Left lobe of liver (tissue), 2 donors: ENCODE results near the gene SEPTIN12. TPM values are rescaled to one million over a fixed set of nuclear protein-coding genes. Genes with fewer than 3 reads are reported as not detected.
A peak's percentile ranks its signal among the peaks of the same experiment; 100 is the strongest.

Experiments used
- ATAC-seq: fragments of 200-7000 bp; cut with Tn5 transposase; one replicate; pipeline ENCODE4 v1.9.1; 2020; ENCODE audit warnings: mild to moderate bottlenecking, moderate library complexity
- DNase-seq: peaks from one replicate; pipeline ENCODE4 v3.0.0-alpha.2; 2020; ENCODE audit warnings: low spot score
- total RNA-seq: library from RNA; stranded (reverse); gene quantifications from one replicate; pipeline ENCODE4 v1.2.1, GENCODE V29; 2021
- donor health status: DM: no; HTN: no; CAD: no; lungs with moderate emphysema.
- donor health status: DM: no; HTN: yes; CAD: no.

Gene SEPTIN12, protein sequence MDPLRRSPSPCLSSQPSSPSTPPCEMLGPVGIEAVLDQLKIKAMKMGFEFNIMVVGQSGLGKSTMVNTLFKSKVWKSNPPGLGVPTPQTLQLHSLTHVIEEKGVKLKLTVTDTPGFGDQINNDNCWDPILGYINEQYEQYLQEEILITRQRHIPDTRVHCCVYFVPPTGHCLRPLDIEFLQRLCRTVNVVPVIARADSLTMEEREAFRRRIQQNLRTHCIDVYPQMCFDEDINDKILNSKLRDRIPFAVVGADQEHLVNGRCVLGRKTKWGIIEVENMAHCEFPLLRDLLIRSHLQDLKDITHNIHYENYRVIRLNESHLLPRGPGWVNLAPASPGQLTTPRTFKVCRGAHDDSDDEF
- not detected for total RNA-seq

DNA sequence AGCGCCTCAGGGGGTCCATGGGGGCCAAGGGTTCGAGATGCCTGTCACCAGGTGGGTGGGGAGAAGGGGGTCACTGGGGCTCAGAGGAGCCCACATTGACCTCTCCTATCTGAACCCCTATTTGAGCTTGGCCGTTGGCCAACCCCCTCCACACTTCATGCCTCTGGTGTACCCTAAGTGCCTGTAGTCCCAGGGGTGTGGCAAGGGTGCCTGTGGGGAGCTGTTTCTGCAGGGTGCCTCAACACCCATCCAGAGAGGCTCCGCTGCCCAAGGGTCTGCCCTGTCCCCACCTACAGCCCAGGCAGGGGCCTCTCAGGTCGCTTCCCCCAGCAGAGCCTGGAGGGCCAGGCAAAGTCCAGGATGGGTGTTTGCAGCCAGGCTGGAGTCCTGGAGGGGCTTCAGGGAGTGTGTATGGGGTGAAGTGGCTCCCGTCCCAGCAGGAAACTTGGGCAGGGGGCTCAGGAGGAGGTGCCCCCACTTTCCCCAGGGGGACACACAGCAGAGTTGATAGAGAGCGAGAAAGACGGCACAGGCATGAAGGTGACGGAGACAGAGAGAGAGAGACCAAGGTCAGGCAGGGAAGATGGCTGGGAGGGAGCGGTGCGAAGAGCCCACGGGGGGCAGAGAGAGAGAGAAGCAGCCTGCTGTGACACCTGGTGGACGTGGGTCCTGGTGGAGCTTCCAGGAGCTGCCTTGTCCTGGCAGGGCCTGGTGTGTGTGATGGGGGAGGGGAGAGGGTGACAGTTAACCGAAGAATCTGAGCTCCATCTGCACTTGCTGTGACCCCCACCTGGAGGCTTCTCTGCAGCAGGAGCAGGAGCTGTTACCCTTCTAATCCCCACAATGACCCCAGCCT, at the start of gene SEPTIN12:
Gene SEPTIN12 (minus strand): TSS at position 719 of the 856 bp plus-strand sequence. CDS start 700 bp downstream, at position 19.
- no peak for DNase-seq
- ATAC-seq = peak; percentile 18

DNA sequence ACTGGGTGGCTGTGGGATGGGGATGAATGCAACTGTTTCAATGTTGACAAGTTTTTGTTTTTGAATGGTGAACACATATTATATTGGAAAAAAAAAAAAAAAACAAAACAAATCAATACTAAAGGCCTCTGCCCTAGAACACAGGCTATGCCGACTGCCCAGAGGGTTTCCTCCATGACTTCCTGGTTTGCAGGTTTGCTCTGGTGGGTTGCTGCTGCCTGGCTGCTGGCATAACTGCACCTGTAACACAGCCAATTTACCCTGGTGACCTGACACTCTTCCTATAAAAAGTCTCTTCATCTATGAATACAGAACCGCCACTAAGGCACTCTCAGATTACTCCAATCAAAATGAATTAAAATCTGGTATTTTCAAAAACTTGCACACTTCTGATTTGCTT, 48.6 kb upstream of the SEPTIN12 start:
- DNase-seq (no peak), ATAC-seq (no peak)

DNA sequence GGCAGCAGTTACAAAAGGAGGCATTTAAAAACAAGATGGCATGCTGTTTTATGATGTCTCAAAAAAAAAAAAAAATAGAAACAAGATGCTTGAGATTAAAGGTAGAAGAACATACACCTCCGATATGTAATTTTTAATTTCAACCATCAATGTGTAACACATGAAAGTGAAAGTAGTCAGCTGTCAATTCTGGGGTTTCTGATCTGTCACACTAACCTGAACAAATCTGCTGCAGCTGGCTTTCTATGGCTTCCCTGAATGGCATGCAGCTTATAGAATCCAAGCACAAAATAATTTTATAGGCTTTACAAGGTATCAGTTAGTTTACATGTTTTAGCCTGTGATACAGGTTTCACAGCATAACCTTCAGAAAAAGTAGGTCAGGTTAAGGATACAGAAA, 45.4 kb upstream of the SEPTIN12 start:
- ATAC-seq = no peak
- no peak for DNase-seq

DNA sequence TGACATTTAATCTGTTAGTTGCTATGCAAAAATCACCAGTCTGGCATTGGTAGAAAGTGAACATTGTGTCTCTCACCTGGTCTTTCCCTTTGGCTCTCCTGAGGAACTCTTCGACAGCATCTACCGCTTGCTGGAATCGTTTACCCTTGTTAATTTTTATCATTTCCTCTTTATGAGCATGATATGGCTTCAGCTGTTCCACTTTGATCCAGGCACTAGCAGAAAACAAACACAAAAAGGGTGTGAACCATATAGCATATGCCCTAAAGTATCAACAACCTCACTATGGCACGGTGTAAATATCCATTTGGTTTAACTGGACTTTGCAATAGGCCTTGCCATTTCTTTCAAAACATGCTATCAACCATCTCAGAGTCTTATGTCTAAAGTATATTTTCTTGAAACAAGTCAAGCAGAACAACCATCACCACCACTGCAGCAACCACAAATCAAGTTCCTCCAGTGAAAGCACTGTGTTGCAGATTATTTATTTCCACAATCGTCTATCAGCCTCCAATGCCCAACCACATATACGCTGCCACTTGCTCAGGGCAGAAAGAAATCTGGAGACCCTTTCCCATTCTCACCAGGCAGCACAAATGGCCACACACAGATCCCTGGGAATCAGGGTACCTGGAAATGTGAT, 44.7 kb upstream of the SEPTIN12 start:
- no peak for ATAC-seq
- no peak for DNase-seq

DNA sequence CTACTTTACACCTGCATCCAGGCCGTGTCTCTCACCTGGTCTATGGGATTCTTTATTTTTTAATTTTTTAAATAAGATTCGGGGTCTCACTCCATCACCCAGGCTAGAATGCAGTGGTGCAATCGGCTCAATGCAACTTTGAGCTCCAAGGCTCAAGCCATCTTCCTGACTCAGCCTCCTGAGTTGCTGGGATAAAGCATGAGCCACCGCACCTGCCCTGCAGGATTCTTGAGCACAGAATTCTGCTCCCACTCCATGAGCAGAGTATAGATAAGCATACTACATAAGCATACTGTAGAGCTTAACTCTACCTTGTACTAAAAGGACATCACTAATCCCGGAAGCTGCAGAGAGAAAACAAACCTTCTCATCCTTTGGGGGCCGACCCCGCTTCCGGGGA, 43.5 kb upstream of the SEPTIN12 start:
- ATAC-seq (no peak), DNase-seq (no peak)

DNA sequence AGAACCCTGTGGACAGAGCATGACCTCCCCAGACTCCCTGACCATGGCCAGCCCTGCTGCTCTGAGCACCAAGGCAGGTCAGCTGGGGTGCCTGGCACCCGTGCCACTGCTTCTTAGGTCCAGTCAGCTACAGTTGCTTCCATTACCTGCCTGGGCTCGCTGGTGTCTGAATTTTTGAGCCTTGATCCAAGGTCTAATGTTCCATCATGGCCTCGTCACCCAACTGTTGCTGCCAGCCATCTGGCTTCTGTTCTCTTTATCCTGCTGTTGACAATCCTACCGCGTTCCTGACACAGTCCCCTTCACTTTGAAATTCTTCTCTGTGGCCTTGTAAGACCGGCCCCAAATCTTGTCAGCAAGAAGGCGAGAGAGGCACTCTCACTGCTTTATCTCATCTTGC, 42.3 kb upstream of the SEPTIN12 start:
- ATAC-seq (no peak), DNase-seq (no peak)

DNA sequence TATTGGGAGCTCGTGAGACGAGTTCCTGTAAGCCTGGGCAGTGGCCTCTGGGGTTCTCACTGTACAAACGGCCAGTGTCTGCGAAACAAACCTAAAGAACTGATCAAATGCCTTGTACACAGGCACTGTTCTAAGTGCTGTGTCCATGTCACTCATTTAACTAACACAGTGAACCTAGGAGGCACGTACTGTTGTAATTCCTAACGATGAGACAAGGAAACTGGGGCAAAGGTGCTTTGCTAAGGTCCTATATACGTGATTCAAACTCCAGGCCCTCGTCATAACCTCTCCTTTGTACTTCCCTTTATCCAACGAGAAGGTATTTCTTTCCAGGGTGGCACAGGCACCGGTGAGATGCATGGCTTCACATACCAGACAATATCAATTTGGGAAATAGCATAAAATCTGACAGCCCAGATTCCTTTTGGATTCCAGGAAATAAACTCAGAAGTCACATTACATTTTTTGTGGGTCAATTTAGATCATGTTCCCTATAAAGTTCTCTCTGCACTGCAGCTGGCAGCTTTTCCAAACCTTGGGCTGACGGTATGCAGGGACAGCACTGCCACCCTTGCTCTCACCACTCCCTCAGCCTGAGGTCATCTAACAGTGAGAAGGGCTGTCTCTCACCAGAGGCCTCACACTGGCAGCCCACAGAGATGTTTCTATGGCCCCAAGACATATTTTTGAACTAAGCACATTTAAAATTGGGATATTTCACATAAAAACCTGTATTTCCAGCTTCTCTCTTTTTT, 40.6 kb upstream of the SEPTIN12 start:
- DNase-seq = no peak
- no peak for ATAC-seq

DNA sequence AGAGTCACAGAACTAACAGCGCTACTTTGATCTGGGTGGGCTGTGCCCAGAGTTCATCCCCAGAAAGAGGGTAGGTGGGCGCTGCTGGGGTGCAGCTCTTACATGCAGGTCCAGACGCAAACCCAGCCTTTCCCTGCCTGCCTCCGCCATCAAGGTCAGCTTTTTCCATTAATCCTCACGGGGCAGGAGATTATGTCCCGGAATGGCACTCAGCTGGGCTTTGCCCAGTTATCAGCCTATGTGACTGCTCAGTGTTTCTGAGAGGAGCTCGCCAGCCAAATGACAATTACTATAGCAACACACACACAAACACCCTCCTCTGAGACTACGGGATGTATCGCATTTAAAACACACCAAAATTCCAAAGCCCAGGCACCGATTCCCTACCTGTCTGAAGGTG, 38.8 kb upstream of the SEPTIN12 start:
- DNase-seq (no peak), ATAC-seq (no peak)

DNA sequence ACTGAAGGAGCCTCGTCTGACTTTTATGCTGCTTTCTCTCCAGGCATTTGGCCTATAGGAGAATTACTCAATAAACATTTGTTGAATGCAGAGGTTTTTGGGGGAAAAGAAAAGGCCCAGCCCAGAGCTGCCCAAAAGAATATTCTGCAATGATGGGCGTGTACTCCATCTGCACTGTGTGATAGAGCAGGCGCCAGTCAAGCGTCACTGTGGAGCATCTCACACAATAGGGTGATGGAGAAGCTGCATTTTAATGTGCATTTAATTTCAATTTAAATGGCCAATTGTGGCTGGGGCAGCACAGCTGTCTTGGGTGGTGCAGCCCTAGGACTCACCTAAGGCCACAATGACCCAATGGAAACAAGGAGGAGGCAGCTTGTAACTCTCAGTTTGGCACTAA, 38.4 kb upstream of the SEPTIN12 start:
- no peak for DNase-seq
- ATAC-seq = no peak

DNA sequence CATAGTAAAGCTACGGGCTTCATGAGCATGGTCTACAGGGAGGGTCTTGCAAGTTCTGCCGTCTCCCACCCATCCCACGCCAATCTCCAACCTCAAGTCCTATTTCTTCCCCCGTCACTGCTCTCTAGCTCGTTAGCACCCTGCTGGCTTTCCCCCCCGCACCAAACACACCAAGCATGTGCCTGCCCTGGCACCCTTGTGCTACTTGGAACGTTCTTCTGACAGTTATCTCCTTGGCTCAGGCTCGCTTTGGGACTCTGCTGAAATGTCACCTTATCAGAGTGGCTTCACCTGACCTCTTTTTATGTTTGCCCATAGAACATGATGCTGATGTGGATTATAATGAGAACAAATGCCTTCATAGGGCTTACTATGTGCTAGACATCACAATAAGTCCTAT, 37.1 kb upstream of the SEPTIN12 start:
- no peak for ATAC-seq

DNA sequence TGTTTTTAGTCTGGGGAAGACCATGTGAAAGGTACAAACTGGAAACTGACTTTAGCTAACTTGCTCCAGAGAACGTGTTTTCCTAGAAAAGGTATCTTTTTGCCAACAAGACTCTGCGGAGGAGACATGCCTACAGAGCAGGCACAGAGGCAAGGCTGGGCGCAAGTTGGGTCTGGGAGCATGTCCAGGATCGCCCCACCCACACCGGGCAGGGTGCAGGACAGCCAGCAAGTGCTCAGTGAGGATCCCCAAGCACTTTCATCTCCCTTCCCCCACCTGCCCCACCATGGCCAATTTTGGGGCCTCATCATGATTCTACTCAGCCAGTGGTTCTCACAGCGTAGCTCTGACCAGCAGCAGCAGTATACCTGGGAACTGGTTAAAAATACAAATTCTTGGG, 32.5 kb upstream of the SEPTIN12 start:
- ATAC-seq (peak; percentile 36), DNase-seq (no peak)

More for the DNA sequence above, 37.1 kb upstream of the SEPTIN12 start:
- no peak for DNase-seq

DNA sequence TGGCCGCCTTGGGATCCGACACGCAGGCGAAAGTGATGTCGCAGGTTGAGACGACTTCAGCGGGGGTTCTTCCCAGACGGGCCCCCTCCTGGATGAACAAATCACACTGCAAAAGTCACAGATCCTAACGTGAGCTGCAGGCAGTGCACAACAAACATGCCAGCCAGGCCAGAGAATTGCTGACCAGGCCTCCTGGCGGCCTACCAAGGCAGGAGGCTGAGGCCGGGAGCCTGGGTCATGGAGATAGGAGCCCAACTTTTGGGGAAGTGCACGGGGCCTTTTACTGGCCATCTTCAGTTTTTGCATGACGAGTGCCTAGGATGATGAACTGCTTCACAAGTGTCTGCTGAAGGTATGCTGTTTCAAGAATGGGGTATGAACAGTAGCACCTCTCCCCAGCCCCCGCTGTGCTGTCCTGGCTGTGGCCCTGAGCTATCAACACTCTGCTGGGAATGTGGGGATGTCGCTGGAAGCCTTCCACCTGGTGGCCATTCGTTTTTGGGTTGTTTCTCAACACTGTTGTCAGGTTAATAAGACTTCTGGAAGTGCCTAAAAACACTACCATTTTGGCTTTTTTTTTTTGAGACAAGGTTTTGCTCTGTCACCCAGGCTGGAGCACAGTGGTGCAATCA, 26.5 kb upstream of the SEPTIN12 start:
- ATAC-seq (peak; percentile 88), DNase-seq (peak; percentile 65)

DNA sequence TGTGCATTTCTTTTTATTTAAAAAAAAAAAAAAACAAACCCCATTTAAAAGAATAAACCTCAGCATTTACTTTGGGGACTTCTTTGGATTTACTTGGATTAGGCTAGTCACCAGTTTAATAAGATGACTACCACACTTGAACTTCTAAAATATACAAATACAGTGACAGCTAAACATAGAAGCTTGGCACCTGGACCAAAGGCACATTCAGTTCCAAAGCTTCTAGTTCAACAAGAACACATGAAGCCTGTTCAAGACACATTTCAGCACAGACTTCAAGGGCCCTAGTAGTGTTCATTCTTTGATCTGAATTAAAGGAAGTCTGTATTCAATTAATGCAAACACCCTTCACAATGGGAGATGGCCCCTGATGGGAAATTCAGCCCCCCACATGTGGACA, 25.9 kb upstream of the SEPTIN12 start:
- ATAC-seq (no peak), DNase-seq (no peak)

DNA sequence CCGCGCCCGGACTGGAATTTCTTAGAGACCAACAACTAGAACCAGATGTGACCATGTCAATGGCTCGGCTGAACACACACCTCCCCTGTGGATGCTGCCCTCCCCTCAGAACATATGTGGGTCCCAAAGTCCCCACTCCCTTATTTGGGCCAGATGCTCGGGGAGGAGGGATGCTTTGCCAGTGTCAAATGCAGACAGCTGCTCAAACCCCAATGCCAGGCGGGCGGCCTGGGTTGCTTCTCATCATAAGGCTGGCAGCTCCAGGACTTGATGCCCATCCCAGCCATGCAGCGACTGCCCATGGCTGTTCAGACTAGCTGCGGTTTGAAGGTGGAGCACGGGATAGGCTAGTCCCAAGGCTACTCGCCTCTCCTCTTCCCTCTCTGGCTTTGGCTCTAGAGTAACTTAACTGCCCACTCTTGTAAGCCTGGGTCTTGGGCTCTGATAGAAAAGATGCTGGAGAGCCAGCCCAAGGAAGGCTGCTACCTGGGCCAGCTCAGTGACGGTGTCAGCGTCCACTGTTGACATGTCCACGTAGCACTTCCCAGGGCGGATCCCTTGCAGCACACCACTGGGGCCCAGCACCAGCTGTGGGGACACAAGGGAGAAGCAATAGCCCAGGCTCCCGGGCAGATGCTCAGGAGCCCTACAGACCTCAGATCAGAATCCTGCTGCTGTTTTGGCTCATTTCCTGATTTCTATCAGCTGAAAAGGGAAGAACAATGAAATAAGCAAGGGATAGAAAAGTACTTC, 25.3 kb upstream of the SEPTIN12 start:
- DNase-seq (no peak), ATAC-seq (no peak)

DNA sequence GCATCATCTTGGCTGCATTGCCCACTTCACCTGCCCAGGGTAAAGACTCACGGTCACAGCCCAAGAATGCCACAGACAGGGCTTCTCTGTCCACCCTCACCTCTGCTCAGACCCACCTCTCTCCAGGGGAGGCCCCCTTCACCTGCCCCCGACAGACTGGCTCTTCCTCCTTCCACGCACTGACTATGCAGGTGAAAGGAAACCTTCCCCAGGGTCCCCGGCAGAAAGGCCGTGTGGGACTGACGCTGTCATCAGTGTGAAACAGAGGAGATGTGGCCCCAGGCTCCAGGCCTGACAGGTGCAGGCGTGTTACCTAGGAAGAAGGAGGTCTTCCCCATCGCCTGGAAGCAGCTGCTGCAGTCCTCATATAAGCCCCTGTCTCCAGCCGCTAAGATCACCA, 23.6 kb upstream of the SEPTIN12 start:
- DNase-seq = no peak

DNA sequence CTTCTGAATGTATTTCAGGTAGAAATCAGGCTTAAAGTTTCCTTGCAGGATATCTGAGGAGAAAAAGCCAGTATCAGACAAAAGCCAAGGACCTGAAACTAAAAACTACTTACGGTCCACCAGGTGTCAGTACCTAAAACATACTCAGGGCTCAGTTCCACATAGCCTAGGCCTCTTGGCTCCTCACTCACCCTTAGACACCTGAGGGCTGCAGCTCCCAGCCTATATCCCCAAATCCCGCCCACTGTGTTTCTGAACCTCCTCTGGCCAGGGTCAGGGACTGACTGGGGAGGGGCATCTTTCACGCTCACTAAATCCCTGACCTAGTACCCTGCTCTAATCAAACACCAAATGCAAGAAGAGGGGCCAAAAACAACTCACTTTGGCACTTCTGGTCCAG, 23.1 kb upstream of the SEPTIN12 start:
- DNase-seq (no peak), ATAC-seq (no peak)

More for the DNA sequence above, 23.6 kb upstream of the SEPTIN12 start:
- ATAC-seq = no peak

DNA sequence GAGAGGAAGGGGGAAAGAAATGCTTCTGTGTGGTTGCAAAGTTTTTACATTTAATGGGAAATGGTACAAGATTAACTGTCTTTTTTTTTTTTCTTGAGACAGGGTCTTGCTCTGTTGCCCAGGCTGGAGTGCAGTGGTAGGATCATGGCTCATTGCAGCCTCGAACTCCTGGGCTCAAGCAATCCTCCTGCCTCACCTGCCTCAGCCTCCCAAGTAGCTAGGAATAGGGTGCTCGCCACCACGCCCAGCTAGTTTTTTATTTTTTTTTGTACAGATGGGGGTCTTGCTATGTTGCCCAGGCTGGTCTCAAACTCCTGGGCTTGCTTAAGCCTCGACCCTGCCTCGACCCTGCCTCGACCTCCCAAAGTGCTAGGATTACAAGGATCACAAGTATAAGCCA, 18.1 kb upstream of the SEPTIN12 start:
- ATAC-seq = no peak

DNA sequence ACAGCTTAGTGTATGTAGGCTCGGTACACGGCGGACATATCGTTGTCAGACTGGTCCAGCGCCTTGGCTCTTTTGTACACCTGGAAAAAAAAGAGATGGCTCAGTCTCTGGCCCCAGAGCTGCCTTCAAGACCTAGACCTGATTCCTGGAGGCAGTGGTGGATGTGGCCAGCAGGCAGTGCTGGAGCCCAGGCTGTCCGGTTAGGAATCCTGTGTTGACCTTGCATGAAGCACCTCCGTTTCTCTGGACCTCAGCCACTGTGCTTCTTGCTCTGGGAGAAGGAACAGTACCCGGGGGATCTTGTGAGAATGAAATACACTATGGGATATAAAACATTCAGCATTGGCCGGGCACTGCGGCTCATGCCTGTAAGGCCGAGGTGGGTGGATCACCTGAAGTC, 17.1 kb upstream of the SEPTIN12 start:
- DNase-seq (no peak), ATAC-seq (no peak)

More for the DNA sequence above, 18.1 kb upstream of the SEPTIN12 start:
- no peak for DNase-seq

DNA sequence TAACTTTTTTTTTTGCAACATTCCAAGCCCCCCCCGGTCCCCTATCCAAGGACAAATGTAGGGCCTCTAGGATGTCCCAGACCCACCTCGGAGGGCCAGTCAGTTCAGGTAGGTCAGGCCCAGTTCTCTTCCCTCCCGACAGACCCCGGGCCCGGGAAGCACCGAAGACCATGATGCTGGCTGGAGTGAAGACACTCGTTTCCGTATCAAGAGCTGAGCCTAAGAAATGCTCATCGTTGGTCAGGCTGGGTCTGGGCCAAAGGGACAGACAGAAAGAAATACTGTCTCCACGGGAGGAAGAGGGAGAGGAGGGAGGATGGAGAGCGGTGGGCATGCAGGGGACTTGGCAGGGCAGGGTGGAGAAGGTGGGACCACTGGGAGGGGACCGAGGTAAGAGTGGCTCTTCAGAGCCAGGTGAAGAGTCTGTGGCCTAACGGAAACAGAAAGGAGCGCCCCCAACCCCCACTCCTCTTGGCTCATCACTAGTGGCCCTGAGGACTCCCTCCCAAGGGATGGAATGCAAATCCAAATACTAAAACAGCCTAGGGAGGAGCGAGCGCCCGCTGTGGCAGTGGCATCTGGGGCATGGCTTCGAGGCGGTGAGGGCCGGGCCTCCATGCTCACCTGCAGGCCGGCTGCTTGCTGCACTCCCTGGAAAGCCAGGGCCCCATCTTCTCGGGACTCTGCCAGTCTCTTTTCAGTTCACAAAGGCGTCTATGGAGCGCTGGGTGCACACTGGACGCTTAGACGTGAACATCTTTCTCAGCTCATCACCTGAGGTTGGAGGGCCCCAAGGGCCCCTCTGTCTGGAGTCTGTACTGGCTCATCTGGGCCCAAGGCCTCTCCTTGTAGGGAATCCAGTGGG, 16.0 kb upstream of the SEPTIN12 start:
- DNase-seq (no peak), ATAC-seq (no peak)
